Measurements from ENCODE around the gene ENSA.
"Not testable (repeated sequence)": the region's sequence is repeated elsewhere in the genome, so short reads cannot be mapped to it uniquely, and the experiment has no call there.

Gene ENSA

DNA sequence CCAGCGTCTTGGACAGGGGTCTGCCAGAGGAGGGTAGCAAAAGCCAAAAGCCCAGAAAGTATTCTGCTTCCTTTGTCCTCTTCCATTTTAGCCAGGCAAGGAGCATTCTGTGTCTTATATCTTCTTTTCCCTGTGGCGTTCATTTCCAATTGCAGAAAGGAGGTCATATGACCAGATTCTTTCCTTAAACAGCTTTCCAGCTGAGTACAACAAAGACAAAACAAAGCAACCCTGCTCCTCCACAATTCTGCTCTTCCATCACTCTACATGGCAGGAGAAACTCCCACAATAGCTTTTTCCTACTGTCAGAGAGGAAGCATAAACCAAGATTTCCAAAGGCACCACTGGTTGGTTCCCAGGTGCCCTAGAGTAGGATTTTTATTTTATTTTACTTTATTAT, 19.7 kb downstream of the ENSA start:
- in situ Hi-C loops (cut with HindIII; ENCODE audit: low sequenced_read_pairs): no loop called here
- TF ChIP-seq, protein P1, sequence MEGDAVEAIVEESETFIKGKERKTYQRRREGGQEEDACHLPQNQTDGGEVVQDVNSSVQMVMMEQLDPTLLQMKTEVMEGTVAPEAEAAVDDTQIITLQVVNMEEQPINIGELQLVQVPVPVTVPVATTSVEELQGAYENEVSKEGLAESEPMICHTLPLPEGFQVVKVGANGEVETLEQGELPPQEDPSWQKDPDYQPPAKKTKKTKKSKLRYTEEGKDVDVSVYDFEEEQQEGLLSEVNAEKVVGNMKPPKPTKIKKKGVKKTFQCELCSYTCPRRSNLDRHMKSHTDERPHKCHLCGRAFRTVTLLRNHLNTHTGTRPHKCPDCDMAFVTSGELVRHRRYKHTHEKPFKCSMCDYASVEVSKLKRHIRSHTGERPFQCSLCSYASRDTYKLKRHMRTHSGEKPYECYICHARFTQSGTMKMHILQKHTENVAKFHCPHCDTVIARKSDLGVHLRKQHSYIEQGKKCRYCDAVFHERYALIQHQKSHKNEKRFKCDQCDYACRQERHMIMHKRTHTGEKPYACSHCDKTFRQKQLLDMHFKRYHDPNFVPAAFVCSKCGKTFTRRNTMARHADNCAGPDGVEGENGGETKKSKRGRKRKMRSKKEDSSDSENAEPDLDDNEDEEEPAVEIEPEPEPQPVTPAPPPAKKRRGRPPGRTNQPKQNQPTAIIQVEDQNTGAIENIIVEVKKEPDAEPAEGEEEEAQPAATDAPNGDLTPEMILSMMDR (IDR thresholded peaks at IDR 0.05; ENCODE audit: low read depth, low read length, missing control alignments): no peak
- no peak overlapping the region for H3K4me3 ChIP-seq (ENCODE audit: low read depth, low read length)
- no peak for DNase-seq (ENCODE audit: low read depth)

DNA sequence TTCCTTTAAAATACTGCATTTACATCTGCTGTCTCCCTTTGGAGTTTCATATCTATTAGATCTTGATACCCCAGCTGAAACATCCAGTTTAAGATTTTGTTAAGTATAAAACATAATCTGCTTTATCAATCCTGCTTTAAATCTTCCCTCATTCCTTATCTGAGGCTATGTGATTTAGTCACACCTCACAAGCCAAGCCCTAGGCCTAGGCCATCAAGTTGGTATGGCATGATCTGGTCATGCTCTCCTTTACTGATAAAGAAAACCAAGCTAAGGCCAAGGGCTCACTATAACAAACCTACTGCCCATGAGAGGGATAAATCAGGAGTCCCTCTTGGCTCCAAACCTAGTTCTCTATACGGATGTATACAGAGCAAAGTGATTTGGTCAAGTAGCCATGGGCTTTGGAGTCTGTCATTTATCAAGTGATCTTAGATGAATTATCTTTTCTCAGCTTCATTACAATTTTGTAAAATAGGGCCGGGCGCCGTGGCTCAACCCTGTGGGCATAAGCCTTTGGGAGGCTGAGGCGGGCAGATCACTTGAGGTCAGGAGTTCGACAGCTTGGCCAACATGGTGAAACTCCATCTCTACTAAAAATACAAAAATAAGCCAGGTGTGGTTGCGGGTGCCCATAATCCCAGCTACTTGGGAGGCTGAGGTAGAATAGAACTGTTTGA, 22.8 kb downstream of the ENSA start:
- TF ChIP-seq, protein P1 (IDR thresholded peaks at IDR 0.05; ENCODE audit: low read depth, low read length, missing control alignments): no peak
- in situ Hi-C loops (cut with HindIII; ENCODE audit: low sequenced_read_pairs): no loop called here
- DNase-seq (ENCODE audit: low read depth): no peak
- no peak overlapping the region for H3K4me3 ChIP-seq (ENCODE audit: low read depth, low read length)

DNA sequence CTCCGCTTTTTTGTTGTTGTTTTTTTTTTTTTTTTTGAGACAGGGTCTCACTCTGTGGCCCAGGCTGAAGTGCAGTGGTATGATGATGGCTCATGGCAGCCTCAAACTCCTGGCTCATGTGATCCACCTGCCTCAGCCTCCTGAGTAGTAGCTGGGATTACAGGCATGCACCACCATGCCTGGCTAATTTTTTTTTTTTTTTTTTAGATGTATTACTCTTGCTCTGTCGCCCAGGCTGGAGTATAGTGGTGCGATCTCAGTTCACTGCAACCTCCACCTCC, 24.0 kb downstream of the ENSA start:
- DNase-seq (ENCODE audit: low read depth); H3K4me3 ChIP-seq (ENCODE audit: low read depth, low read length); in situ Hi-C loops (cut with HindIII; ENCODE audit: low sequenced_read_pairs): not testable (repeated sequence)

DNA sequence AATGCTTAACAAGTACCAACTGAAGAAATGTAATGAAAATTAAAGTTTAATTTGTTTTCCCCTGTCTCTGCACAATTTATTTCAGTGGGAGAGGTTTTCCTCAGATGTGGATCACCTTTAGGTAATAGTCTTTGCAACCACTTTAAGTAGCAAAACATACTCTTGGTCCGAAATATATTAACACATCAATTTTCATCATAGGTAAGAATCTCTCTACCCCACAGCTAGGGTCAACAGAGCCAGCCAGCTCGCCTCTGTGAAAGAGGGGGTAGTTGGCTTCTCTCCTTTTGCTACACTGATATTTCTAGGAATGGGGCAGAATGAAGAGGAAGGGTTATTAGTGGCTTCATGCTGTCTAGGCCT, 25.2 kb downstream of the ENSA start:
- DNase-seq (ENCODE audit: low read depth): no peak
- H3K4me3 ChIP-seq (ENCODE audit: low read depth, low read length): no peak overlapping the region
- TF ChIP-seq, protein P1 (IDR thresholded peaks at IDR 0.05; ENCODE audit: low read depth, low read length, missing control alignments): no peak
- in situ Hi-C loops (cut with HindIII; ENCODE audit: low sequenced_read_pairs): no loop called here

DNA sequence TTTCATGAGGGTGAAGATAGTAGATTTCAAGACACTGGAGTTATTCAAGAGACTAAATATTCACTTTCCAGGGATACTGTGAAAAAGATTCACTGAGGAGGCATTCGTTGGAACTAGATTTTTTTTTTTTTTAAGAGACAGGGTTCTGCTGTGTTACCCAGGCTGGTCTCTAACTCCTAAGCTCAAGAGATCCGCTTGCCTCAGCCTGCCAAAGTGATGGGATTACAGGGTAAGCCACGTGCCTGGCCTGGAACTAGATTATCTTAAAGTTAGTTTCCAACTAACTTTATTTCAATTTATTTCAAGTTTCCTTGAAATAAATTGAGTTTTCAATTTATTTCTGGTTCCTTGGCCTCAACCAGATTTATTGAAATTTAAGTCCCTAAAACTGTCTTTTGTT, 25.7 kb downstream of the ENSA start:
- no peak for DNase-seq (ENCODE audit: low read depth)
- in situ Hi-C loops (cut with HindIII; ENCODE audit: low sequenced_read_pairs): no loop called here
- TF ChIP-seq, protein P1 (IDR thresholded peaks at IDR 0.05; ENCODE audit: low read depth, low read length, missing control alignments): no peak
- H3K4me3 ChIP-seq (ENCODE audit: low read depth, low read length): no peak overlapping the region

- in situ Hi-C loops (cut with HindIII; ENCODE audit: low sequenced_read_pairs); H3K4me3 ChIP-seq (ENCODE audit: low read depth, low read length); DNase-seq (ENCODE audit: low read depth): not testable (repeated sequence)
Measured at GRCh38 chr1:150602372-150602771, 27.0 kb downstream of the ENSA start.

- DNase-seq (ENCODE audit: low read depth): no peak
- TF ChIP-seq, protein P1 (IDR thresholded peaks at IDR 0.05; ENCODE audit: low read depth, low read length, missing control alignments): no peak
- in situ Hi-C loops (cut with HindIII; ENCODE audit: low sequenced_read_pairs): no loop called here
- no peak overlapping the region for H3K4me3 ChIP-seq (ENCODE audit: low read depth, low read length)
Measured at GRCh38 chr1:150601540-150601939, 27.9 kb downstream of the ENSA start.

DNA sequence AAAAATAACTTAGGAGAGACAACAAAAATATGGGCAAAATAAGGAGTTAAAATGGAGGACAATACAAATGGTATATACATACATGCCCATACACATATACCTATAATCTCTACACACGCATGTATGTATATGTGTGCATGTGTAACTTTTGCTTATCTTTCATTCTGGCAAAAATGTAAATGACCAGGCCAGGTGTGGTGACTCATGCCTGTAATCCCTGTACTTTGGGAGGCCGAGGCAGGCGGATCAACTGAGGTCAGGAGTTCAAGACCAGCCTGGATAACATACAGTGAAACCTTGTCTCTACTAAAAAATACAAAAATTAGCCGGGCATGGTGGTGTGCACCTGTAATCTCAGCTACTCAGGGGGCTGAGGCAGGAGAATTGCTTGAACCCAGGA, 31.1 kb downstream of the ENSA start:
- in situ Hi-C loops (cut with HindIII; ENCODE audit: low sequenced_read_pairs); DNase-seq (ENCODE audit: low read depth); H3K4me3 ChIP-seq (ENCODE audit: low read depth, low read length): not testable (repeated sequence)
